HG03565 (cell line): ENCODE measurements around the gene WFDC8.
"Not testable (repeated sequence)": the region's sequence is repeated elsewhere in the genome, so short reads cannot be mapped to it uniquely, and the experiment has no call there.

Source experiments
- ATAC-seq: cut with Tn5 transposase; IDR thresholded peaks from one replicate; pipeline ENCODE4 v1.9.1; 2021; ENCODE audit warnings: mild to moderate bottlenecking, moderate library complexity; ENCODE audit not compliant: unreplicated experiment

Gene WFDC8

DNA sequence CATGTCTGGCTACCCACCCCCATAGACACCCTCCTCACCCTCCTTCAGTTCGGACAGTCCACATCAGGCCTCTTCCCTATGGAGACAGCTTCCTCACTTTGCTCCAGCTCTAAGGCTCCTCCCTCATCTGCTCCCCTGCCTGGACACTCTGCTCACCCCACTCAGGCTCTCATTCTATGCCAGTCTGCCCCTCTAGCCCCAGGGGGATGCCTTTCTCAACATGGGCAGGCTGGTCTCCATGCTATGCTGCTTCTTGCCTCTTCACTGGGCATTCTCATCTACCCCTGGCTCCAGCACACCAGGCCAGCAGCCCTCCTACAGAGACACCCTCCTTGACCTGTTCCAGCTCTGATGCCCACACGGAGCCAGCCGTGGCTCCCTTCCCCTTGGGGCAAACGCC is at the start of gene WFDC8:
Gene WFDC8, minus strand, starts transcription at position 101 of the 400 bp plus-strand sequence. Its CDS starts 37 bp downstream, at position 64.
- ATAC-seq, result no peak

DNA sequence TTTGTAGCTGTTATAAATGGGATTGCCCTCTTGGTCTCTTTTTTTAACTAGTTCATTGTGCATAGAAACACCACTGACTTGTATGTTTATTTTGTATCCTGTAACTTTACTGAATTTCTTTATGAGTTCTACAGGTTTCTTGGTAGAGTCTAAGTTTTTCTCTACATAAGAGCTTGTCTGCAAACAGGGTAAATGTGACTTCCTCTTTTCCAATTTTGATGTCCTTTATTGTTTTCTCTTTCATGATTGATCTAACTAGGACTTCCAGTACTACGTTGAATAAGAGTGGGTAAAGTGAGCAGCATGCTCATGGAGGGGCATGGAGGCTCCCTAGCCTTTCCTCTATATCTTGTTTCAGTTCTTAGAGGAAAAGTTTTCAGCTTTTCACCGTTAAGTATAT is 47.5 kb upstream of the WFDC8 start:
- ATAC-seq, result no peak

DNA sequence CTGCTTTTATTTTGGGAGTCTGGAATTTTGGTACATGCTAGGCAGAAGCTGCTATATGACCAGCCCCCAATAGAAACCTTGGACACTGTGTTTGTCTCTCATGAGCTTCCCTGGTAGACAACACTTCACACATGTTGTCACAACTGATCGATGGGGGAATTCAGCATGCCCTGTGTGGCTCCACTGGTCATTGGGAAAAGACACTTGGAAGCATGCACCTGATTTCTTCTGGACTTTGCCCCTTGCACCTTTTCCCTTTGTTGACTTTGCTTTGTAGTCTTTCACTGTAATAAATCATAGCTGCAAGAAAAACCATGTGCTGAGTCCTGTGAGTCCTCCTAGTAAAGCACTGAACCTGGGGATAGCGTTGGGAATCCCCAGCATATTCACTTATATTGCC is 42.5 kb upstream of the WFDC8 start:
- ATAC-seq, result no peak

DNA sequence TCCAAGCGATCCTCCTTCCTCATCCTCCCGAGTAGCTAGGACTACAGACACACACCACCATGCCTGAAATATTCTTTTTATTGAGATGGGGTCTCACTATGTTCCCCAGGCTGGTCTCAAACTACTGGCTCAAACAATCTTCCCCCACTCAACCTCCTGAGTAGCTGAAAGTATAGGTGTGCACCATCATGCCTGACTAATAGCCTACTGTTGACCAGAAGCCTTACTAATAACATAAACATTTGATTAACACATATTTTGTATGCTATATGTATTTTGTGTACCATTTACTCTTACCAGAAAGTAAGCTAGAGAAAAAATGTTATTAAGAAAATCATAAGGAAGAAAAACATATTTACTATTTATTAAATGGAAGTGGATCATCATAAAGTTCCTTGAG is 38.5 kb upstream of the WFDC8 start:
- no peak for ATAC-seq

DNA sequence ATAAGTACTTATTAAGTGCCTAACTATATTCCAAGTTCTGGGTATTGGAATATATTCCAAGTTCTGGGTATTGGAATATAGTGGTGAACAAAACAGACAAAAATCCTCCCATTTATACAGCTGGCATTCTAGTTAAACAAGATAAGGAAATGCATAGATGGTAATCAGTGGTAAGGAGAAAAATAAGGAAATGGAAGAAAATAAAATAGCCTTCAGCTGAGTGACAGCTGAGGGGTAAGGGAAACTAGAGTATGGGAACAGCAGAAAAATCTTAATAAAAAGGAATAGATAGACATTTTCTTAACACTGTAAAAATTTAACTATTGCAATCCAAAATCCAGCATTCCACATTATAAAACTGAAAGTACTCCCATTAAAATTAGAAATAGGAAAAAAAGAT is 33.2 kb upstream of the WFDC8 start:
- ATAC-seq, result no peak

DNA sequence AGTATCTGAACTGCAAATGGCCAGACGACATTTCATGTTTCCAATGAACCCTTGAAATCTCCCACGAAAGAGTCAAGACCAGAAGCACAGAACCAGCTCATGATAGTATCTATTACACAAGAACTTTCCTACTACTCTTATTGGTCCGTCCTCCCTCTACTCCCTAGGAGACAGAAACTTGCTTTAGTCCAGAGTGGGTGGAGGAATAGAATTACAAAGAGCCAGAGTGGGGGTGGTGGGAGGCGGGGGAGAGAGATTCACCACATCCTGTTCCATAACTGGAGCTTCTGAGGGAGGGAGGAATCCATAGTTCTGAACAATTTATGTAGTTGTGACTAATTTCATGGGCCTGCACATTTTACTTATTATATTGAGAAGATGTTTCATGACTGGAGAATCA is 32.0 kb upstream of the WFDC8 start:
- no peak for ATAC-seq

DNA sequence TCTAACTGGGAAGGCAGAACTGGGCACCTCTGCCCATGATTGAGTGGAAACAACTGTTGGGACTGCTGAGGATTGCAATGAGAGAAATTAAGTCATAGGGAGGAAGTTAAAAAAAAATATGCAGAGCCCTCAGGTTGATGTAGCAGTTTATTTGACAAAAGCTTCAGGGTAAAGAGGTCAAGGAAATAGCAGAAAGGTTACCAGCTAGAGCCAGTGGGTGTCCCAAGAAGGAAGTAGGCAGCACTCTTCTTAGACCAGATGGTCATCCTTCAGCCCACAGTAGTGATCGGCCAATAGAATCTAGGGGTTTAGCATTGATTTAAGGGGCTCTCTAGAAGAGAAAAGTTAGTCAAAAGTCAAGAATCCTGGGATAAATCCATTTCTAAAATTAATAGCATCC is 28.7 kb upstream of the WFDC8 start:
- ATAC-seq, result no peak

DNA sequence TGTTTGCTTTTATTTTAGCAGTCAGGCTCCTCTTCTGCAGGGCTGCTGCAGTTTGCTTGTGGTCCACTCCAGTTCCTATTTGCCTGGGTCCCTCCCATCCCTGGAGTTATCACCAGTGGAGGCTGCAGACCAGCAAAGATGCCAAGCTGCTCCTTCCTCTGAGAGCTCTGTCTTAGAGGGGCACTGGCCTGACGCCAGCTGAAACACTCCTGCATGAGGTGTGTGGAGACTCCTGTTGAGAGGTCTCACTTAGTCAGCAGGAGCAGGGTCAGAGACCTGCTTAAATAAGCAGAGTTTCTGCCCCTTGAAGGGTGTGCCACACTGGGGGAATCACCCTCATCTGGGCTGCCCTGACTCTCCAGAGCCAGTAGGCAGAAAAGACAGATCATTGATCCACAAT is 16.2 kb upstream of the WFDC8 start:
- no peak for ATAC-seq

DNA sequence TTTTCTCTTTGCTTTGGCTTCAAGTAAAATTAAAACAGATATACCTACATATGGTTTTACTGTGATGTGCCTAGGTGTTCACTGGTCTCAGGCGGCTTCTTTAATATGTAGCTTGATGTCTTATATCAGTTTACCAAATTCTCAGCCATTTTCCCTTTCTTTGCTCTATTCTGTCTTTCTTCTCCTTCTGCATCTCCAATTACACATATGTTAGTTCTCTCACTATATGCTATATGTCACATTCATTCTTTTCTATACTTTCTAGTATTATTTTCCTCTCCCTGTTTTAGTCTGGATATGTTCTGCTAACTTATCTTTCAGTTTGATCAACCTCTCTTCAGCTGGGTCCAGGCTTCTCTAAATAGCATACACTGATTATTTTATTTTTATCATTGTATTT is 14.4 kb upstream of the WFDC8 start:
- no peak for ATAC-seq

DNA sequence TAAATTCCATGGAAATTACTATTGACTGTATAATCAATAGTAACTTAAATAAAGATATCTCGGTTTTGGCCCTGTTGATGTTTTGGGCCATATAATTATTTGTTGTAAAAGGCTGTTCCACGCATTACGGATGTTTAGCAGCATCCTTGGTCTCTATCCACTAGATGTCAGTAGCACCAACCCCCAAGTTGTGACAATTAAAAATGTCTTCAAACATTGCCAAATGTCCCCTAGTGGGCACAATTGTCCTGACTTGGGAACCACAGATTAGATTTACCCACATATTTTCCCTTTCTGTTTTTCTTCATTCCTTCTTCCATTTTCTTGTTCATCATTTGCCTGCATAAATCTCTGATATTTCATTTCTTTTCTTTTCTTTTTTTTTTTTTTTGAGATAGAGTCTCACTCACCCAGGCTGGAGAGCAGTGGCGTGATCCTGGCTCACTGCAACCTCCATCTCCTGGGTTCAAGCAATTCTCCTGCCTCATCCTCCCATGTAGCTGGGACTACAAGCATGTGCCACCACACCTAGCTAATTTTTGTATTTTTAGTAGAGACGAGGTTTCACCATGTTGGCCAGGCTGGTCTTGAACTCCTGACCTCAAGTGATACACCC is 13.6 kb upstream of the WFDC8 start:
- ATAC-seq, result no peak

DNA sequence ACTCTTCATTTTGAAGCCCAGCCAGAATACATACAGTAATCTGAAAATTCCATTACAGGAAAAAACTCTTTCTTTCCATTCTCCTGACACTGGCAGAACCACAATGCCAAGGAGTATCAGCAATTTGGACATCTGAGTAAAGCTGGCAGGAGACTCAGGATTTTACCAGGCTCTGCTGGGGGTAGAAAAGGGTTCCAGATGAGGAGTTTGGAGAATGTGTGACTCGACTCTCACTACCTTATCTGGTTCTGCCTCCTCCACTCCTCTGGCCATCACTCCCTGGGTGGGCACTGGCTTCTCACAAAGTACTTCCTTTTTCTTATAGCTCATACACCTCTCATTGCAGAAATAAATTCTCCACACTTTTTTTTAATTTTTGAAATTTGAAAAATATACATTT is 10.6 kb upstream of the WFDC8 start:
- ATAC-seq, result no peak

DNA sequence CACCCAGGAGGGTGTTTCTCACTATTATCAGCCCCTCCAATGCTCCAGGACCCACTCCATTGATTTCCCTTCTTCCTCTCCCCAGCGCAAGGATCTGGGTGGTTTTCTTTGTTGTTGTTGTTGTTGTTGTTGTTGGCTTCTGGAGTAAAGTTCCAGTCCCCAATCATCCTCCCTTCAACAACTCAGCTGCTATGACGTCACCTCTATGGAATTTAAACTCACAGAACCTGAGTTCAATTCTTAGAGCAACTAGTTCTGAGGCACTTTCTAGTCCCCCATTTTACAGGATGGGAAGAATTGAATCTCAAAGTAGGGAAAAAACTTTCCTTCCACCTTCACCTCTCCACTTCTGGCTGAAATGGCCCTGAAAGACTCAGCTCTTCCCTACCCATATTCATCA is 9.7 kb upstream of the WFDC8 start:
- no peak for ATAC-seq

DNA sequence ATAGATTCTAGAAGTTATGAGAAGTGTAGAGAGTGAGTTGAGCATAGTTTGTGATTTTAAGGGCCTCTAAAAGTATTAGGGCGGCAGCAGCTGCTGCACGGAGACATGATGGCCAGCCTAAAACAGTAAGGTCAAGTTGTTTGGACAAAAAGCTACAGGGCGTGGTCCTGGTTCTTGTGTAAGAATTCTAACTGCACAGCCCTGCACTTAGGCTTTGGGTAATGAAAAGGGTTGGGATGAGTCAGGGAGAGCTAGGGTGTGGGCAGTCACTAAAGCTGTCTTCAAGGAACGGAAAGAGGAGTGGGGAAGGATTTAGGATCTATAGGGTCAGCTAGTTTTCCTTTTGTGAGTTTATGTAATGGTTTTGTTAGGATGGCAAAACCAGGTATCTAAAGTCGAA is 6.9 kb upstream of the WFDC8 start:
- ATAC-seq, result not testable (repeated sequence)

DNA sequence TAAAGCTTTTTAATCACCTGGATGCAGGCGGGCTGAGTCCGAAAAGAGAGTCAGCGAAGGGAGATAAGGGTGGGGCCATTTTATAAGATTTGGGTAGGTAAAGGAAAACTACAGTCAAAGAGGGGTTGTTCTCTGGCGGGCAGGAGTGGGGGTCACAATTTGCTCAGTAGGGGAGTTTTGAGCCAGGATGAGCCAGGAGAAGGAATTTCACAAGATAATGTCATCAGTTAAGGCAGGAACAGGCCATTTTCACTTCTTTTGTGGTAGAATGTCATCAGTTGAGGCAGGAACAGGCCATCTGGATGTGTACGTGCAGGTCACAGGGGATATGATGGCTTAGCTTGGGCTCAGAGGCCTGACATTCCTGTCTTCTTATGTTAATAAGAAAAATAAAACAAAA is 5.2 kb upstream of the WFDC8 start:
- not testable (repeated sequence) for ATAC-seq

DNA sequence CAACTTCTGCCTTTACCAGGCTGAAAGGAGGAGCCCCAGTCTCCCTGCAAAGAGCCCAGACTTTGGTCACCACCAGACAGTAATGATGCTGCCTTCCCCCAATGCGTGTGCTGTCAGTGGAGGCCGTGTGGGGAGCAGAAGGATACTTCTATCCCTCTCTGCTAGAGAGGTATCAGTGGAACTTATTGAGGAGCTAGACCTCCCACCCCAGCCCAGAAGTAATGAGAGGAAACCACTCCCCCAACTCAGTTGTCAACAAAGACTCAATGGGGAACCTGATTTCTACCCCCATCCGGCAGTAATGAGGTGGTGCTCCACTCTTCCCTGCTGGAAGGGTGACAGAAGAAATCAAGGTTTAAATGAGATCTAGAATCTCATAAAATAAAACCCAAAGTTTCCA is 4.4 kb upstream of the WFDC8 start:
- no peak for ATAC-seq

DNA sequence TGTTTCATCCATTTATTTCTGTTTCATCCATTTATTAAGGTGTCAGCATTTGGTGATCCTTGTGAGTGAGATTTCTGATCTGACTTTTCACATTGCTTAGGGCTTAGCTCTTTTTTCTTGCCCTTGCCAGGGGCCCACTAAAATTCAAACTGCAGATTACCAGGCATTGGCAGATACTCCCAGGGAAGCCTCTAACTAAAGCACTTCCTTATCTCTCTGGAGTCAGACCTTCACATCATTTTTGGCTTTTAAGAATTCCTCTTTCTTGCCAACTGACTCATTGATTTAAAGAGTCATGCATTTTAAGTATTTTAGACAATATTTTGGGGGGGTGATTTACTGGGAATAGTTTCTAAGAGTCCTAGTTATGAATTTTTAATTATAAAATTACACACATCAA is 2.6 kb upstream of the WFDC8 start:
- ATAC-seq, result no peak

DNA sequence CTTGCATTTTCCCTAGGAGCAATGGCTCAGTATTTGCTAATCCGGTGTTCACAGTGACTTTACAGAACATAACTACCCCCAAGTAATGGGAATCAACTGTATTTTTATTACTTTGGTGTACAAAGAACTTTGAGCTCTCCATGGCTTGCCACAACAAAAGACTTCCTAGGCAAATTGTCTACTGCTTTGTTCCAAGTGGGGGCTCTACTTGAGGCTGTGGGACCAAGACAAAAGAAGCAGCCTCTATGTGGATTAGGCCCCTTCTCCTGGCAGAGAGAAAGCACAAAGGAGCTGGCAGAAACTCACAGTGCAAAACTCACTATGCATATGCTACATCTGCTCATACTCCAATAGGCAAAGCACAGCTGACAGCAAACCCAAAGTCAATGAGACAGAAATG is 853 bp downstream of the WFDC8 start:
- no peak for ATAC-seq

DNA sequence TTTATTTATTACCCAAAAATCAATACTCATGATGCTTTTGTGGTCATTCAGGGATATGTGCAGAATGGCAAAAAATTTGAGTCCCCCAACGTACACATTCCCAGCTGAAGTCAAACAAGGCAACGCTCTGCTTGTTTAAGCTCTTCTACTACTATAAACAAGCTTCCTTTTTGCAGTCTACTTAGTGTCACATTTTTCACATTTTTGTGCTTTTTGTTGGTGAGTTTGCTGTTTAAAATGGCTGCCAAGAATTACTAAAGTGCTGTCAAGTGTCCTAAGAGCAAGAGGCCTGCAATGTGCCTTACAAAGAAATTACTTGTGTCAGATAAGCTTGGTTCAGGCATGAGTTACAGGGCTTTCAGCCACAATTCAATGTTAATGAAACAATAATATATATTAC is 2.1 kb downstream of the WFDC8 start:
- ATAC-seq, result no peak

DNA sequence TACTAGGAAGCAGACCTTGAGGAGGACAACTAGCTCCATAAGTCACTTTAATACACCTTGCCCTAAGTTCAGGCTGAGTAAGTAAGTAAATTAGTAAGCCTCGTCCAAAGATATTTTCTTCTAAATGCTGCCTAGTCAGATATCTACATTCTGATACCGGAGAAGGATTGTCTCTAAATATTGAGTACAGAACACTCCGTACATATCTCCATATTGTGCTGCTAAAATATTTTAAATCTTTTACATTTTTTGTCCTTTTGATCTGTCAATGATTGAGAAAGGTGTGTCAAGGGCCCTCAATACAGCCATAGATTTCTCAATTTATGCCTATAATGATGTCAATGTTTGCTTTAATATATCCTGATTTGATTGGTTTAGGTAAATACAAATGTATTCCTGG is 3.2 kb downstream of the WFDC8 start:
- ATAC-seq, result no peak

DNA sequence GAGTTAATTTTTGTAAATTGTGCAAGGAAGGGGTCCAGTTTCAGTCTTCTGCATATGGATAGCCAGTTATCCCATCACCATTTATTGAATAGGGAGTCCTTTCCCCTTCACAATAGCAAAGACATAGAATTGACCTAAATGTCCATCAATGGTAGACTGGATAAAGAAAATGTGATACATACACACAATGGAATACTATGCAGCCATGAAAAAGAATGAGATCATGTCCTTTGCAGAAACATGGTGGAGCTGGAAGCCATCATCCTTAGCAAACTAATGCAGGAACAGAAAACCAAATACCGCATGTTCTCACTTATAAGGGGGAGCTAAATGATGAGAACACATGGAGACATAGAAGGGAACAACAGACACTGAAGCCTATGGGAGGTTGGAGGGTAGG is 9.4 kb downstream of the WFDC8 start:
- ATAC-seq, result not testable (repeated sequence)

DNA sequence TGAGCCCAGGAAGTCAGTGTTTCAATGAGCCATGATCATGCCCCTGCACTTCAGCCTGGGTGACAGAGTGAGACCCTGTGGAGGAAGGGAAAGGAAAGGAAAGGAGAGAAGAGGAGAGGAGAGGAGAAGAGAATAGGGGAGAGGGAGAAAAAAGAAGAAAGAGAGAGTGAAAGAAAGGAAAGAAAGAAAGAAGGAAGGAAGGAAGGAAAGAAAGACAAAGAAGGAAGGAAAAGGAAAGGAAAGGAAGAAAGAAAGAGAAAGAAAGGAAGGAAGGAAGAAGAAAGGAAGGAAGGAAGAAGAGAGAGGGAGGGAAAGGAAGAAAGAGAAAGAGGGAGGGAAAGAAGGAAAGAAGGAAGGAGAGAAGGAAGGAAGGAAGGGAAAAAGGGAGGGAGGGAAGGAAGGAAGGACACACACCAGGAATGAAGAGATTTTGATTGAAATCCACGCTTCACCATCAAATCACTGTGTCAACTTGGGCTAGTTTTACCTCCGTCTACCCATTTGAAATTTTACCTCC is 14.3 kb downstream of the WFDC8 start:
- no peak for ATAC-seq

DNA sequence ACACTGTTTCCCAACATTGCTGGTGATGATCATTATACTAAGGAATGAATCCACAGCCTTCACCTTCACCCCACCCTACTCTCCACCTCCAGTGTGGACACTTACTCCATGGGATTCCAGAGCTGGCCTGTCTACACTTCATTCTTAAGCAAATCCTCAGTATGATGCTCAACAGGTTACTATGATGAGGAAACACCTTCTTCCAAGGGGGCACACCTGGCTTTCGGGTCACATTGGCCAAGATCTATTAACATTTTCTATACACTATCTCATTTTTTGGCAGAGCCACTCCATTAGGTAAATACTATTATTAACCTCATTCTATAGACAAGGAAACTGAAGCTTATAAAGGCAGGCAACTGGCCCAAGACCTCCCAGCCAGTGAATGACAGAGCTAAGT is 23.9 kb downstream of the WFDC8 start:
- ATAC-seq, result no peak

DNA sequence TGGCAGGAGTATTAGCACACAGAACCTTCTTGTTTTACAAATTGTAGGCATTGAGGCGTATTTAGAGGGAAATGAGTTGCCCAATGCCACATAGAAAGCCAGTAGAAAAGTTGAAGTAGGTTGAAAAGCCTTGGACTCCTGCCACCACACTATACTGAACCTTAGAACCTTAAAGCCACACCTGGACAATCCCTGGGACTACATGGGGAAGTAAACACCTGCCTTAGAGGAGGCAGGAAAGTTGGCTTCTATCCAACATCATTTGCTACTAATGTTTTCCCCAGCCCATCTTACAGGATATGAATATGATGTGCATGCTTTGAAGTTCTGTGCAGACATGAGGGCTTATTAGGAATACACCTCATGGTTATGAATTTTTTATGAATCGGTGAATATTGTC is 26.6 kb downstream of the WFDC8 start:
- ATAC-seq, result no peak
